LoVo (cell line): ENCODE data around the gene ECT2L.

Source experiments
- DNase-seq: peaks from one replicate; pipeline ENCODE4 v3.0.0-alpha.2; 2016; ENCODE audit warnings: low spot score

Gene ECT2L

DNA sequence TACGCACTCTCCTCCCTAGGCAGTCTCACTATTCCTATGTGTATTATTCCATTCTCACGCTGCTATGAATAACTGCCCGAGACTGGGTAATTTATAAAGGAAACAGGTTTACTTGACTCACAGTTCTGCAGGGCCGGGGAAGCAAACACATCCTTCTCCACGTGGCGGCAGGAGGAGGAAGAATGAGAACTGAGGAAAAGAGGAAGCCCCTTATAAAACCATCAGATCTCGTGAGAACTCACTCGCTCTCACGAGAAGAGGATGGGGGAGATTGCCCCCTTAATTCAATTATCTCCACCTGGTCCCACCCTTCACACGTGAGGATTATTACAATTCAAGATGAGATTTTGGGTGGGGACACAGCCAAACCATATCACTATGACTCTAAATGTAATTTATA is 61.9 kb downstream of the ECT2L start:
- DNase-seq = no peak

DNA sequence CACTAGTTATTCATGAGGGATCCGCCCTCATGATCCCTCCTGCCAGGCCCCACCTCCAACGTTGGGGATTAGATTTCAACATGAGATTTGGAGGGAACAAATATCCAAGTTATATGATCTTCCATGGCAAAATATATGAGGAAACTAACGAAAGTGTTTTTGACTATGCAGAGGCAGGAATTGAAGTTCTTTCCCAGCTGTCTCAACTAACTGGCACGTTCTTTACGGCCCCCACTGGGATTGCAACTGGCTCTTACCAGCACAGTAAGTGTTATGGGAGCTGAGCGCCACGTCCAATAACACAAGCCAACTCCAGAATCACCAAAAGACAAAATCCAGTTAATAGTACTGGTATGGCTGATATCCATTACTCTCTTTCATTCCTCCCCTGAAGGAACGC is 66.6 kb downstream of the ECT2L start:
- no peak for DNase-seq

DNA sequence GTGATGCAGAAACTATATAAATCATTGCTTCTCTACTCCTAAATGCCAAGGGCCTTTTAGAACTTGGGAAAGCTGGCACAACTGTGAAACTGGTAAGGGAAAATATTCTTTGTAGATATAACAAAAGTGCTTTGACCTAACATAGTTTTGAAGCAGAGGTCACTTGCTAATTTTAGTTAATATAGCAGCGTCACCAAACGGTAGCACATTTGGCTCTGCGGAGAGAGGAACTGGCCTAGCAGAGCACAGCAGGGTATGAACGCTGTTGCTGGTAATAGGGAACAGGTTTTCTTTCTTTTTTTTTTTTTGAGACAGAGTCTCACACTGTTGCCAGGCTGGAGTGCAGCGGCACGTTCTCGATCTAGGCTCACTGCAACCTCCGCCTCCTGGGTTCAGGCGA is 67.4 kb downstream of the ECT2L start:
- DNase-seq = no peak

DNA sequence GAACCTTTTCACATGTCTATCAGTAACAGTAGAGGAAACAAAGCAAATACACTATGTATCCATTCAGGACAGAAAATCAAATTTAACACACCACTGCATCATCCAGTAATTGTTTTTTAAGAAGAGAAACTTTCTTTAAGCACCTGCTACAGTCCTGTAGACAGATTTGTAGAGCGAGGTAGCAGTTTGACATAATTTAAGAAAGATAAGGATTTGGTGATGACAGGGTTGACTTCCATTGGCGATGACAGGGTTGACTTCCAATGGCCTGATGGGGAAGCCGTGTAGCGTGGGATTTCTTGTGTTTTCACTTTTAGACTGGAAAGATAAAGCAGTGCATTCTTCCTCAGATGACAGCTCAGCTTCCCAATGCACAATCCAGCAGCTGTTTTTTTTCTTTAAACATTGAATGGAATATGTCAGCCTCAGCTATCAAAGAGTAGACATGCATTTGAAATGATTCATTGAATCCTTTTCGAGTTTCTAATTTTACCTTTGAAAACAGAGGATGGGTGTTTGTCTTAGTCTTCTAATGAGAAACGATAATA is 68.5 kb downstream of the ECT2L start:
- DNase-seq = no peak

DNA sequence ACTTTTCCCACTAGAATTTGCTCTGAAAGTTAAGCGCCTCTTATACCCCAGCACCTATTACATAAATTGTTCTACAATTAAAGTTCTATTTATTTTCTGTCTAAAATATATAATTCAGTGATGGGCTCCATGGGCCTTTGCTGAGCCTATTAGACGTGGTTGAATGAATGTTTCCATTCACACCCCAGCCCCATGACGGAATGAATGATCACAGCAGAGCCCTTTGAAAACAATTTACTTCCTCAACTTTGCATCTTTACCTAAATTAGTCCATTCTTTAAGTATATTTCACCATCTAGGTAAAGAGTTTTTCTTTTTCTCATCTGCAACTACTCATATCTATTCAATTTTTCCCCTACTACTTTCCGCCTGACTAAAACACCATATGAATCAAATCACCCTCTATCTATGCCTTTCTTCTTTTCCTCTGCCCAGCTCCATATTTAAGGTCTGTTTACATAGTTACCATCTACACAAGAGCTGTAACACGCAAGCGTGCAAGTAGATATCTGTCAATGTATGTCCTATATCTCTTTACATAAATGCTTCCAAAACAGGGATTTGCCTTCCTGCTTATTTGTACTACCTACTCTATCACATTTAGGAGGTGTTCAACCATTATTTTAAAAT is 69.7 kb downstream of the ECT2L start:
- DNase-seq = no peak

DNA sequence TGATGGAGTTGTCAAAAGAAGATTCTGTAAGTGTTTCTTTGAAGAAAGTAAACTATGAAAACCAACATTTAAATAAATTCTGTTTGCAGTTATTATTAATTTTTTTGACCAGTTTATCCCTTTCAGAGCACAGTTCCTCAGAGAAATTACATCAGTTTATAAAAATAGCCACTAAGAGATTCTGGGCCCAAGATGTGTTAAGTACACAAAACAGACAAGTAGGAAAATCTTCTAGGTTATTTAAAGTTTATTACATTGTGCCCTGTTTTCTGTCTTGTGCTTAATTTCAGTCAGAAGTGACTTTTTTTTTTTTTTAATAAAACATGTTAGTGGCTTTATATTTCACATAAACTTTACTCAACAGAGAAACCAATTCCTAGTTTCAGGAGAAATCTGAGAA is 72.3 kb downstream of the ECT2L start:
- DNase-seq = no peak

DNA sequence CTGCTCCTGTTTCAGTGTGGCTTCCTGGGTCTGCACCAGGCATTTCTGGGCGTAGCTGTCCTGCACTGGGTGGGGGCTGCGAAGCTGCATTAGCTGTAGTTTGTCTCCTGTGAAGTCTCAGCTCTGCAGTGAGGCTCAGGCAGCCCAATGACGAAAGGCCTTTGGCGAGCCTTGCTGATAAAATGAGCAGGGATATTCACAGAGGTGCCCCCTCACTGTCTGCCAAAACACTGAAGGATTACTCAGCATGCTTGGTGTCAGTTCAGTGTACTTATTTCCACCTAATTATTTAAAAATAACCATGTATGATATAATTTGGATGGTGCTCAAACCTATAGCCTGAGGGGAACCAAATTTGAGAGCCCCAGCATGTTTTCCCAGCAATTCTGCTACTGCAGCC is 73.5 kb downstream of the ECT2L start:
- no peak for DNase-seq

DNA sequence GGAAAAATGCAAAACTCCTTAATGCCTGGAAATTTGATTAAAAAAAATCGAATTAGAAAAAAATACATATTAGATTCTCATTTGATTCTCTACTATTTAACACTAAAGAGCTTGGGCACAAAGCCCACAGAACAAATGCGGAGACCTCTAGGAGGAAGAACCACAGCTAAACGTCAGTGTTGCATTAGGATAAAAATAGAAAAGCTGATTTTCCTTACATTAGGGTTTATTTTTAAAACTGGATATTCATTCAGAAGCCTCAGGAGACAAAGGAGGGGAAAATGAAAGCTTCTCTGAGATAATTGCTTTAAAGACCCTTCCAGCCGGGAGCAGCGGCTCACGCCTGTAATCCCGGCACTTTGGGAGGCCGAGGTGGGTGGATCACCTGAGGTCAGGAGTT is 77.3 kb downstream of the ECT2L start:
- DNase-seq = no peak

DNA sequence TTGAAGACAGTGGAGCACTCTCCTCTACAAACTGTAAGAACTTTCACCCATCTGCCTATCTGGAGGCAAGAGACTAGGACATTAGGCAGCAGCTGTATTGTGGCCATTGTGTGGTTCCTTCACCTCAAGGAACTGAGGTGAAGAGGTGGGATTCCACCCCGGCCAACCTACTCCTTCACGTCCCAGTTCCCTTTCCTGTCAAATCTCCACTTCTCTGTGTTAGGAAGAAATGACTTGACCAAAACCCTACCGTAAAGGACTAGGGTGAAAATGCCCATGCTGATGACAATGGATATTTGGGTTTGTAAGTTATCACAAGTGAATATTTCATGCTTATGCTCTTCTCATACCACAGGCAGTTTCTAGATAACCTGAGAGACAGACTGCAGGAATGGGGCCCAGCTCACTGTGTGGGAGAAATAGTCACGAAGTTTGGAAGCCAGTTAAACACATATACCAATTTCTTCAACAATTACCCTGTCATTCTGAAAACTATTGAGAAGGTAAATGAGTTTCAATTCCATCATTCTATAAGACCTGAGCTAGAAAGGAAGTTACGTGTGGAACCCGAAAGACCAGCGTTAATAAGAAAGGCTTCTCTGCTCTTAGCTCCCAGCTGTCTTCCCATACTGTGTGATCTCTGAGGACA is 86.6 kb downstream of the ECT2L start:
- no peak for DNase-seq

DNA sequence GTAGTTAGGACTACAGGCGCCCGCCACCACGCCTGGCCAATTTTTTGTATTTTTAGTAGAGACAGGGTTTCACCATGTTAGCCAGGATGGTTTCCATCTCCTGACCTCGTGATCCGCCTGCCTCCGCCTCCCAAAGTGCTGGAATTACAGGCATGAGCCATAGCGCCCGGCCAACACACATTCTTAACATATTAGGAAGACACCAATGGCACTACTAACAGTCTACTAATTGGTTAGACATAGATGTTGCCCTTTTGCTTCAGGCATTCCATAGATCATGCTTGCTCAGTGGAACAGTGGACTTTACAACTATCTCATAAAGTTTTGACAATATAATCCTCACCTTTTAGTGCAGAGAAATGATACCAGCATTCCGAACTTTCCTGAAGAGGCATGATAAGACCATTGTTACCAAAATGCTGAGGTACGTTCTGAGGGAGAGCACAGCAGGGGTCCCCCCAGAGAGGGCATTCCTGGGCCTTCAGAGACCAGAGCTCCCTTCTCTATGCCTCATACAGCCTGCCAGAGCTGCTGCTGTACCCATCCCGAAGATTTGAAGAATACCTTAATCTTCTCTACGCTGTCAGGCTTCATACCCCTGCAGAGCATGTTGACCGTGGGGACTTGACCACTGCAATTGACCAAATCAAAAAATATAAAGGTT is 89.4 kb downstream of the ECT2L start:
- no peak for DNase-seq

DNA sequence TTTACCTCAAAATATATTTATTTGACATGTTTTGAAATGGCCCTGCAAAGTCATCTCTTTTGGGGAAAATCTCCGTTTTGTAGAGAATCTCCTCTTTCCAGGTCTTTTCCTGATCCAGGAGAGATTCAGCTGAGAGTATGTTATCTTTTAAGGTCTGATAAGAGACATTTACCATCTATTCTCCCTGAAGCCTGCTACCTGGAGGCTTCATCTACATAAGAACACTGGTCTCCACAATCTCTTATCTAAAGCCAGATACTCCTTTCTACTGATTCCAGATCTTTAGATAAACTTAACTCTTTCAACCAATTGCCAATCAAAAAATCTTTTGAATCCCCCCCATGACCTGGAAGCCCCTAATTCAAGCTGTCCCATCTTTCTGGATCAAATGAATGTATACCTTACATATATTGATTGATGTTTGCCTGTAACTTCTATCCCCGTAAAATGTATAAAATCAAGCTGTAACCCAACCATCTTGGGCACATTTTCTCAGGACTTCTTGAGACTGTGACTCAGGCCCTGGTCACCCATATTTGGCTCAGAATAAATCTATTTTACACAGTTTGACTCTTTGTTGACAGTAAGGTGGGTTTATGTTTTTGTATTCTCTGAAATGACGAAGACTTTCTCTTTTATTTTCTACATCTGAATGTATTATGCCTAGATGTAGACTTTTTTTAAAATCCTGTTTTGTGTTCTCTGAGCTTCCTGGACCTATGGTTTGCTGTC is 95.5 kb downstream of the ECT2L start:
- DNase-seq = no peak

DNA sequence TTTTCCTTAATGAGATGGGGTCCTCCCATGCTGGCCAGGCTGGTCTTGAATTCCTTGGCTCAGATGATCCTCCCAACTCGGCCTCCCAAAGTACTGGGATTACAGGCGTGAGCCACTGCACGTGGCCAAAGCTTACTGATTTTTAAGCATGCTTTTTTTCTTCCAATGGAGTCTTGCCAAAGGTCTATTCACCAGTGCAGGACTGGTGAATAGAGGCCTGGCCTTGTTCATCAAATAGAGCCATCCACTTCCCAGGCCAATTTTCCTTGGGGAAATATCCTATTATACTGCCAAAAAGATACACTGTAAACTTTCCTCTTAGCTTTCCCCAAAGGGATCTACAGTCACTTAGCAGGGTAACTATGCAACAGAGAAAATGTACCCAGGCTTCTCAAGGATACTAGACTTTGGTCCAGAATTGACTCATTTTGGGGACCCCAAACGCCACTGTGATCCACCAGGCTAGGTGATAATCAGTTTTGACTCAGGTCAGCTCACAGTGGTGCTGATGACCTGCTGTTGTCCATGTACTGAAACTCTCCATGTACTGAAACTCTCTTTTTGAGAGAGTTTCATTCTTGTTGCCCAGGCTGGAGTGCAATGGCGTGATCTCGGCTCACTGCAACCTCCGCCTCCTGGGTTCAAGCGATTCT is 100.3 kb downstream of the ECT2L start:
- no peak for DNase-seq

DNA sequence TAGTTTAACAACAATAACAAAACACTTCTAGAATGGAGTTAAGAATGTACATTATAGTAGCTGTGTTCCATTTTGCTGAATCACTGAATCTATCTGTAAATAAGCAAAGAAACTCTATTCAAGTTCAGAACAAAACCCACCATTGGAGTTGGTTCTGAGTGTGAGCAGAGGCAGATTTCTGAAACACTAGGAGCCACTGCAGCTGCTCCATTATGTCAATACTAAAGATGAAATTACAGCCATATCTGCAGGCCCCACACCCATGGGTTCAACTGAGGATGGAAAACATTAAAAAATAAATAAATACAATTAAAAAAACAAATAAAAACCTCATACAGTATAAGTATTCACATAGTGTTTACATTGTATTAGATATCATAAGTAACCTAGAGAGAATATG is 101.1 kb downstream of the ECT2L start:
- DNase-seq = no peak

DNA sequence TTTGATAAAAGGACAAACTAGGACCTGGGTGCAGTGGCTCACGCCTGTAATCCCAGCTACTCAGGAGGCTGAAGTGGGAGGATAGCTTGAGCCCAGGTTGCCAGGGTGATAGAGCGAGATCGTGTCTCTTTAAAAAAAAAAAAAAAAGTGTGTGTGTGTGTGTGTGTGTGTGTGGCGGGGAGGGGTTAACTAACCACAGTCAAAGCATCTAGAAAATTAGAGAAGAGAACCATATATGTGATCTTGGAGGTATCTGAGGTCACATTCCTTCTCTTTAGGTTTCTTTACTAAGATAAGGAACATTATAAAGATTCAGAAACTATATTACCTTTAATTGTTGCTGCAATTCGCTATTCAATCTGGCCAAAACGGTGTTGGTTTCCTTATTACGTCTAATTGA is 111.3 kb downstream of the ECT2L start:
- no peak for DNase-seq

DNA sequence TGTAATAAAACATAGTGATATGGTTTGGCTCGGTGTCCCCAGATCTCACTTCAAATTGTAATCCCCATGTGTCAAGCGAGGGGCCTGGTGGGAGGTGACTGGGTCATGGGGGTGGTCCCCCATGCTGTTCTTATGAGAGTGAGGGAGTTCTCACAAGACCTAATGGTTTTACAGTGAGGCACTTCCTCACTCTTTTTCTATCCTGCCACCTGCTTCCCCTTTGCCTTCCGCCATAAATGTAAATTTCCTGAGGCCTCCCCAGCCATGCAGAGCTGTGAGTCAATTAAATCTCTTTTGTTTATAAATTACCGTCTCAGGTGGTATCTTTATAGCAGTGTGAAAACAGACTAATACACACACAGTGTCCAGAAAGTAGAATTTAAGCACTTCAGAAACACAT is 113.6 kb downstream of the ECT2L start:
- no peak for DNase-seq

DNA sequence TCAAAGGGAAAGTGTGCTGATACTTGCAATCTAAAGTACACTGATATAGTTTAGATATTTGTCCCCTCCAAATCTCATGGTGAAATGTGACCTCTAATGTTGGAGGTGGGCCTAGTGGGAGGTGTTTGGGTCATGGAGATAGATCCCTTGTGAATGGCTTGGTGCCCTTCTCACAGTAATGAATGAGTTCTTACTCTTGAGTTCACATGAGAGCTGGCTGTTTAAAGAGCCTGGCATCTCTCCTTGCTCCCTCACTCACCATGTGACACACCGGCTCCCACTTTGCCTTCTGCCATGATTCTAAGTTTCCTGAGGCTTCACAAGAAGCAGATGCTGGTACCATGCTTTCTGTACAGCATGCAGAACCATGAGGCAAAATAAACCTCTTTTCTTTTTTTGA is 114.1 kb downstream of the ECT2L start:
- DNase-seq = no peak

DNA sequence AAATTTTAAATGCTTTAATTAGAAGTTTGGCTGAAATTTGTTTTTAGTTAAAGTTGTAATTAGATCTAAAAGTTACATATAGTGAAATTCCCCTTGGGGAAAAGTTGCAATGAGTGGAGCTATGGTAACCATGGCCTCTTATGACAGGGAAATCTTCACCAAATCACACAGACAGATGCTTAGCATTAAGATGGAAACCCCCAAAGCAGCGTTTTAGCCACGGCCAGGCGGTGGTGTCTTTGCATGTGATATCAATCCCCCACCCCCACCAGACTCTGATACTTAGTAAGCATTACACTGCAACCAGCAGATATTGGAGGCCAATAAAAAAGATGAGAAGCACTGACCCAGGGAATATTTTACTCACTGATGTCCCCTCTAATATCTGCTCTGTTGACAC is 116.4 kb downstream of the ECT2L start:
- DNase-seq = no peak

DNA sequence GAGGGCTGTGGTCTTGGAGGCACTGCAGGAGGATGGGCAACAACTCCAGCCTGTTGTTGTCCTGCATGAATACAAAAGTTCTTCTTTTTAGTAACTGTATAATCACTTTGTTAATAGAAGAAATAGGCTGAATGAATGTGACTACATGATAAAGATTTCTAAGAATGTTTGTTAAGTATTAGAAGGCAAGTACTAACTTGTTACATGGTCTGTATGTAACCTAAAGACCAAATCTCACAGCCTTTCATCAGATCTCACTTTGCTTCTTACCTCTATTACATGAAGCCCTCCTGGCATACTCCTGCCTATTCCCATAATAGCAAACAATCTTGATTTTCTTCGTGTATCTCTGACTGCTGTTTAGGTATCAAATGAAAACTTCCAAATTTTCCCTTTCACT is 118.8 kb downstream of the ECT2L start:
- DNase-seq = no peak

DNA sequence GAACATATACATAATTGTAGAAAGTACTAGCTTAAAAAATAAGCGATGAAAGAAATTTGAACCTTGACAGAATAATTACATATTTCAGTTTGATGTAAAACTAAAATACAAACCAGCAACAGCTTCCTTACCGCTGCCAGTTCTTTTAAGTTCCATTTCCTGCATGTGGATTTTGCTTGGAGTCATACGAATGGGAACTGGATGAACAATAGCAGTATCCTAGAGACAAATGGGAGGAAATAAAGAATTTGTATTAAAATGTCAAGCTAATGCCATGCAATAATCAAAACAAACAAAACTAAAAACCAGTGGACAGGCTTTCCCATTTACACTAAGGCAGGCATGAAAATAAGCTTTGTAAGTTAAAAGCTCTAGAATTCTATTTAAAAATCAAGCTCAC is 125.0 kb downstream of the ECT2L start:
- no peak for DNase-seq

DNA sequence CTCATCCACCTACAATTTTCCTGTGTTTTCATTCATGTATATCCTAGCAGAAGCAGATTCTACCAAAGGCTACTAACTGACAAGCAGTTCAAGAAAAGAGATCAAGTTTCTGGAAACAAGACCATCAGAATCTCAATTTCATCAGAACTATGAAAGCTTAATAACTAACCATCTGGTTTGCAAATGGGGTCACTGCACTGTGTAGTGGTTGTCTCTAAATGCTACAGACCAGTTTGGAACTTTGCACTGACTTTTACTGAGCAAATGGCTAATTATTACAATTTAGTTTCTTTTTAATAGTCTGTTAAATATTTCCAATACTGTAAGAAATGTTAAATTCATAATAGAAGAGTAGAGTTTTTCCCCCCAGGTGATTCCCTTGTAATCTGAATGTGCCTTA is 127.7 kb downstream of the ECT2L start:
- DNase-seq = no peak

DNA sequence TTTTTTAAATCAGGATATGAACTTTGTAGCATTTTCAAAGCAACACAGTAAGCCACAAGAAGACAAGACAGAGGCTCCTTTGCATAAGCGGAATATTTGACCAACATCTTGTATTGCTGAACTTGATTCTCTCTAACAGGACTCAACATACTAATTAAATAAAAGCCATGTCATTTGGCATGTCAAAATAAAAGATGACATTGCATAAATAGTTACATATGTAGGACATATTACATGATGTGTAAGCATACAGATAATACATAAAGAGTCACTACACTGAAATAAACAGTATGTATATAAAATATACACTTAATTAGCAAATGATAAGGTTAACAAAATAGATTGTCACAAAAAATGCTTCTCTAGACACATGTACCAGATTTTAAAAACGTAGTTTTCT is 129.9 kb downstream of the ECT2L start:
- no peak for DNase-seq

DNA sequence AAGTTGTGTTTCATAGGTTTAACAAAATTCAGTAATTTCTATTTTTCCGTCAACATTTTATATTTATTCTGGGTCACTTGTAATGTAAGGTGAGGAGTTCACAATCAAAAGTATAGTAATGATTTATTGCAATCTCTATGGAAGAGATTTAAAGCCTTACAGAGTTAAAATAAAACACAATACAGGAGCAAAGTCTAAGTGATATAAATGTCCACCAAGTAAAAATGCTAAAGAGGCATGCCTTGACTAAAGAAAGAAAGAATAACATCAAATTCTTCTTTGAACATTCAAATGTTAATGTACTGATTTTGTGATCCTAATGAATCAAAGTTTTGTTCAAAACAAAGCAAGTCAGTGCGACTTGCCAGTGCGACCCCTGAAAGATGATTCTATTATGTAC is 130.7 kb downstream of the ECT2L start:
- no peak for DNase-seq
